H1 (cell line): ENCODE data around the gene MUC2.

Experiments used
- BCL11A ChIP-seq, 2 experiments: IDR thresholded peaks; one replicate each; pipeline ENCODE4 v1.6.1; 2011; ENCODE audit warnings: low read depth in 2 of 2, low read length in 2 of 2, mild to moderate bottlenecking in 2 of 2
- CEBPB ChIP-seq: IDR thresholded peaks from 2 replicates; pipeline ENCODE4 v1.6.1; 2012; ENCODE audit warnings: low read depth, low read length
- EP300 ChIP-seq, 2 experiments: IDR thresholded peaks; 1 replicate in 1 of 2; 2 replicates in 1 of 2; pipeline ENCODE4 v1.6.1; 2011 to 2012; ENCODE audit warnings: low read depth in 2 of 2, low read length in 2 of 2, mild to moderate bottlenecking in 2 of 2, borderline replicate concordance in 1 of 2, inconsistent platforms in 1 of 2, moderate library complexity in 1 of 2
- EZH2 ChIP-seq: fragments of 200-600 bp; sonication (generic); IDR thresholded peaks from 2 replicates; pipeline ENCODE4 v1.7.1; 2012; ENCODE audit warnings: low read depth, mild to moderate bottlenecking, moderate library complexity, low read length, inconsistent platforms; ENCODE audit not compliant: severe bottlenecking
- GABPA ChIP-seq: IDR thresholded peaks from 2 replicates; pipeline ENCODE4 v1.6.1; 2011; ENCODE audit warnings: mild to moderate bottlenecking, low read length, moderate library complexity, borderline replicate concordance; ENCODE audit not compliant: insufficient read depth
- KDM5A ChIP-seq: fragments of 200-600 bp; IDR thresholded peaks from 2 replicates; pipeline ENCODE4 v1.7.1; 2012; ENCODE audit warnings: mild to moderate bottlenecking, low read length, inconsistent platforms, mixed read lengths
- POLR2A ChIP-seq, 2 experiments: IDR thresholded peaks; 1 replicate in 1 of 2; 2 replicates in 1 of 2; pipeline ENCODE4 v1.6.1; 2011; ENCODE audit warnings: low read depth in 2 of 2, low read length in 2 of 2, mild to moderate bottlenecking in 2 of 2; ENCODE audit errors: control extremely low read depth in 1 of 2
- RAD21 ChIP-seq, 2 experiments: IDR thresholded peaks in 1 of 2; conservative IDR thresholded peaks in 1 of 2; 2 replicates each; pipeline ENCODE4 v1.6.1; 2011; ENCODE audit warnings: low read depth in 2 of 2, low read length in 2 of 2, improper control_type of control experiment in 1 of 2, inconsistent platforms in 1 of 2, mild to moderate bottlenecking in 1 of 2, moderate library complexity in 1 of 2
- SP1 ChIP-seq: IDR thresholded peaks from 2 replicates; pipeline ENCODE4 v1.6.1; 2011; ENCODE audit warnings: low read depth, low read length
- SRF ChIP-seq: IDR thresholded peaks from 2 replicates; pipeline ENCODE4 v1.6.1; 2011; ENCODE audit warnings: mild to moderate bottlenecking, low read depth, low read length, moderate library complexity
- TAF1 ChIP-seq: IDR thresholded peaks from 2 replicates; pipeline ENCODE4 v1.6.1; 2011; ENCODE audit warnings: mild to moderate bottlenecking, low read depth, low read length
- TCF12 ChIP-seq: IDR thresholded peaks from 2 replicates; pipeline ENCODE4 v1.6.1; 2011; ENCODE audit warnings: low read depth, mild to moderate bottlenecking, low read length
- TF ChIP-seq, protein P1 (sequence below), 3 experiments: IDR thresholded peaks; 1 replicate in 2 of 3; 2 replicates in 1 of 3; pipeline versions ENCODE4 v1.5.1 to v1.6.1; 2011; ENCODE audit warnings: low read length in 3 of 3, mild to moderate bottlenecking in 3 of 3, inconsistent platforms in 2 of 3, low read depth in 1 of 3, moderate library complexity in 1 of 3; ENCODE audit not compliant: insufficient read depth in 1 of 3; ENCODE audit errors: control extremely low read depth in 1 of 3

DNA sequence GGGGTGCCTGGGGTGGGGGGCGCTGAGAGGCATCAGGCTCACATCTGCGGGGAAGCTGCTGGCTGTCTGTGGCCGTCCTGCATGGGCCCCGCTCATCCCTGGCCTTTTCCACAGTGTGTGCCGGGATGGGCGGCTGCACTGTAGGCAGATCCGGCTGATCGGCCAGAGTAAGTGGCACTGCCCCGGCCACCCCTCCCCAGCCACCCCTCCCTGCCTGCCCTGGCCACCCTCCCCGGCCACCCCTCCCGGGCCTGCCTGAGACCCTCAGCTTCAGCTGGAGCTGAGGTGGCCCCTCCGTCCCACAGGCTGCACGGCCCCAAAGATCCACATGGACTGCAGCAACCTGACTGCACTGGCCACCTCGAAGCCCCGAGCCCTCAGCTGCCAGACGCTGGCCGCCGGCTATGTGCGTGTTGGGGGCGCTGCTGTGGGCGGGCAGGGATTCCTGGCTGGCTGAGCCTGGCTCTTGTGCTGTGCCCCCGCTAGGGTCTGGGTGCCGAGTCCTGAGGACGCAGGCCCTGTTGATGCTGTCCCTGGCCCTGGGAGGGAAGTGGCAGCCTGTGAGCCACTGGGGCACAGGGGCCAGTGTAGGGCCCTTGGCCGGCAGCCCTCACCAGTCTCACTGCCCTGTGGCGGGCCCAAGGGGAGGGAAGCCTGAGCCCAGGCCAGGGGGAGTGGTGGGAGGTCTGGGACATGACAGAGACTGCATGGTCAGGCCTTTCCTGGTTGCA, 10.9 kb downstream of the MUC2 start:
- TF ChIP-seq POLR2A (IDR thresholded peaks at IDR 0.05; ENCODE audit: control extremely low read depth in 1 of 2, low read depth in 2 of 2, low read length in 2 of 2) = no peak
- no peak for TF ChIP-seq TCF12
- no peak for TF ChIP-seq BCL11A (IDR thresholded peaks at IDR 0.05; ENCODE audit: low read depth in 2 of 2, low read length in 2 of 2)
- no peak for TF ChIP-seq SP1
- TF ChIP-seq, protein P1, sequence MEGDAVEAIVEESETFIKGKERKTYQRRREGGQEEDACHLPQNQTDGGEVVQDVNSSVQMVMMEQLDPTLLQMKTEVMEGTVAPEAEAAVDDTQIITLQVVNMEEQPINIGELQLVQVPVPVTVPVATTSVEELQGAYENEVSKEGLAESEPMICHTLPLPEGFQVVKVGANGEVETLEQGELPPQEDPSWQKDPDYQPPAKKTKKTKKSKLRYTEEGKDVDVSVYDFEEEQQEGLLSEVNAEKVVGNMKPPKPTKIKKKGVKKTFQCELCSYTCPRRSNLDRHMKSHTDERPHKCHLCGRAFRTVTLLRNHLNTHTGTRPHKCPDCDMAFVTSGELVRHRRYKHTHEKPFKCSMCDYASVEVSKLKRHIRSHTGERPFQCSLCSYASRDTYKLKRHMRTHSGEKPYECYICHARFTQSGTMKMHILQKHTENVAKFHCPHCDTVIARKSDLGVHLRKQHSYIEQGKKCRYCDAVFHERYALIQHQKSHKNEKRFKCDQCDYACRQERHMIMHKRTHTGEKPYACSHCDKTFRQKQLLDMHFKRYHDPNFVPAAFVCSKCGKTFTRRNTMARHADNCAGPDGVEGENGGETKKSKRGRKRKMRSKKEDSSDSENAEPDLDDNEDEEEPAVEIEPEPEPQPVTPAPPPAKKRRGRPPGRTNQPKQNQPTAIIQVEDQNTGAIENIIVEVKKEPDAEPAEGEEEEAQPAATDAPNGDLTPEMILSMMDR (IDR thresholded peaks at IDR 0.05; ENCODE audit: control extremely low read depth in 1 of 3, insufficient read depth in 1 of 3, low read depth in 1 of 3, low read length in 3 of 3) = no peak
- no peak for TF ChIP-seq EP300 (IDR thresholded peaks at IDR 0.05; ENCODE audit: borderline replicate concordance in 1 of 2, low read depth in 2 of 2, low read length in 2 of 2)
- TF ChIP-seq SRF = no peak
- no peak for TF ChIP-seq RAD21 (IDR thresholded peaks at IDR 0.05 in 1 of 2, conservative IDR thresholded peaks at IDR 0.05 in 1 of 2; ENCODE audit: low read depth in 2 of 2, low read length in 2 of 2)
- no peak for TF ChIP-seq EZH2
- TF ChIP-seq CEBPB = no peak
- TF ChIP-seq GABPA = no peak
- no peak for TF ChIP-seq TAF1
- no peak for TF ChIP-seq KDM5A
